Activated CD4-positive, CD25-positive, alpha-beta regulatory T cell (primary cell): ENCODE data around the gene TRAT1.
"Not testable (repeated sequence)": the region's sequence is repeated elsewhere in the genome, so short reads cannot be mapped to it uniquely, and the experiment has no call there.

Source experiments
- DNase-seq, 4 experiments: peaks; one replicate each; lab custom pipeline; 2025; lab: John Stamatoyannopoulos, UW

TRAT1 gene, protein sequence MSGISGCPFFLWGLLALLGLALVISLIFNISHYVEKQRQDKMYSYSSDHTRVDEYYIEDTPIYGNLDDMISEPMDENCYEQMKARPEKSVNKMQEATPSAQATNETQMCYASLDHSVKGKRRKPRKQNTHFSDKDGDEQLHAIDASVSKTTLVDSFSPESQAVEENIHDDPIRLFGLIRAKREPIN

DNA sequence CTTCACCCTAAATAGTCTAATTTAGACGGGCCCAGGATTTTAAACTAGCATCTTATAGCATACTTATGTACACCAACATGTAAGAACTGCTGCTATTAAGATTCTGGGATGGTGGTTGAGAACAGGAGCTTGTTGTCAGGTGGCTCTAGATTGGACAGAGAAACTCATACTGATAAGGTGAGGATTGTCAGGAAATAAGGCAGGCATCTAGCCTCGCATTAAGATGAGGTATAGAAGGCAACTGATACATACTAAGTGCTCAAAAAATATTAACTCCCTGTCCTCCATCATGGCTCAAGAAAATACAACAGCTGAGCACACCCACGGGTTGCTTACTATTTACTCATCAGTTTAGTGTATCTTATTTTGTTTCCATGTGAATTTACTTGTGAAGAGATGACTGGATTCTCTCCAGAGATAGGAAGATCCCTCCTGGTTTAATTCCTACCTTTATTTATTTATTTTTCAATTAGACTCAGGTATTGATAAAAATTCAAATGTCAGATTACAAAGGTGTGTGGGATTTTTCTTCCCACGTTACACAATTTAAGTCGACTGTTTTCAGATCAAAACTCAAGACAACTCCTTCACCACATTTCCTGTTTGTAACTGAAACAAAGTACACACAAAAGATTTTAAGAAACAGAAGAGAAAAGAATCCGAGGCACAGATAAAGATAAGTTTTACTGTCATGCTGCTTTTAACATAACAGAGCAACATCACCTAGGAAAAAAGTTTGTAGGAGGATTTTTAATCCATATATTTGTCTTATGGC lies at the start of gene TRAT1:
Gene TRAT1, plus strand, starts transcription at position 664 of the 775 bp plus-strand sequence. CDS start 142 bp downstream, outside the sequence.
- DNase-seq, result no peak

DNA sequence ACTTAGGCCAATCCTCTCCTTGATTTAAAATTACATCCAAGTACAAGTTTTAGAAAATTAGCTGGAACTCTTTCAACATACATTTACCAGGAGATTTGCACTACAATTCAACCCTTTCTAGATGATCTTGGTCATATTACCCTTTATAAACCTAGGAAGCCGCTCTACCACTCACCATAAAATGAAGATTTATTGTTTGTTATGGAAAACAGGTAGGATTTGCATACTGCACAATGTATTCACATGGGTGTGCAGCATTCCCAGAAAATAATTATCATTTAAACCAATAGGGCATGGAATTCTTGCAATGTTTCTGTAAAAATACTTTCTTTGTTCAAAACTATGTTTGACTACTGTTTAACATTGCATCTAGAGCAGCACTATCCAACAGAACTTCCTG lies 46.9 kb upstream of the TRAT1 start:
- no peak for DNase-seq

DNA sequence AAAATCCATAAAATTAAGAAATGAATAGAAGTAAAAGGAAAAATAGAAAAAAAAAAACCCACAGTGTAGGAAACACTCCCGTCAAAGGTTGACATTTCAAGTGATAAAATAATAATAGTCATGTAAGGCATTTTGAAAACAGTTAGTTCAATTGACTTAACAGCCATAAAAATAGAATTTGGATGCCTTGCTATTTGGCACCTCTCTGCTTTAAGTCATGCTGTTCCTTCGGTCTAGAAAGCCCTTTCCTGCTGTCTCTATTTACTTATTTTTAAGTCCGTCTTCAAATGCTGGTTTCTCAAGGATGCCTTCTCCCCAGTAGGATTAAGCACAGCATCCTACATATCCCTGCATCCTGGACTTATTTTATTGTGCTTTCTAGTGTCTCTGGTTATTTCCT lies 43.1 kb upstream of the TRAT1 start:
- DNase-seq, result no peak

DNA sequence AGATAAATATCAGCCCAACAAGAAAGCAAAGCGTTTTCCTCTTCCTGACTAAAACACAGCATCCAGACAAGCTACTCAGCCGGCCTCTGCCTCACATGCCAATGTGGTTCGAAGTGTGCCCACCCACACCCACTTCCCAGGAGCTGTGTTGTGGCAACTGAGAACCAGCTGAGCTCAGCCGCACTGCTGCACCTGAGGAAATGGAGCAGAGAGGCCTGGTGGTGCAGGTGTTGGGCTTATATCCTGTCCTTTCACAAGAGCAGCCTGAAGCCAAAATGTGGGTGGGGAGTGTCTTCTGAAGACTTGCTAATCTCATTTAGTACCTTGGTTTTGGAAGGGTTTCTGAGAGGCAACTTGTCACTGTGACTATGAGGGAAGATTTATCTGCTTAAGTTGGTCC lies 42.4 kb upstream of the TRAT1 start:
- DNase-seq, result no peak

DNA sequence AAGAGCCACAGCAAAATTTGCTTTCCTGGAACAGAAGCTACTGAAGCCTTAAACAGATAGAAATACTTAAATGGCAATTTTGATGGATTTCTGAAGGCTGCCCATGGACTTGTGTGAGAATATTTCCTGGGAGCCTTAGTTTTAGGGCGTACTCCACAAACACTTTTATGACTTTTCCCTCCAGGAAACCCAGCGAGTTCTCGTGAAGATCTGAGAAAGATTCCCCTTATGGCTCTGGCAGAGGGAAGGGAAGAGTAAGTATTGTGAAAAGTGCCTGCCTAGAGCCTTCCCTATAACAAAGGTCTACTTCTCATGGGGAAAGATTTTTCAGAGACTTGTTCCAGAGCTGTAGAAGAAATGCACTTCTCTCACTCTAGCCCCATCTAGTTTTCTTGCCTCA lies 31.1 kb upstream of the TRAT1 start:
- DNase-seq, result no peak

DNA sequence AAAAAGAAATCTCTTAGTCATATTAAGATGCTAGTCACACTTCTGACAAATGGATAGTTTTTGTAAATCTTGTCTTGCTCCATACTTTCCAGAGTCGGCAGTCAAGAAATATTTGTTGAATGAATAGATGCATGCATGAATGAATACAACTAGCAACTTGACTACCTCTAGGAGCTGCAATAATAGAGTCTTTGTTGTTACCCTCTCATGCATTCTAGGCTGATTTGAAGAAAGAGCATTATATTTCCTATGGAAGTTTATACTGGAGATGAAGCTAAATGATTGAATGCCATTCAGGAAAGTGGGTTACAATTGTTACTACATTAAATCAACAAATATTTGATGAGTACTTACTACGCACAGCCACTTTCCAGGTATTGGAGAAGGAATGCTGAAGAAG lies 18.1 kb upstream of the TRAT1 start:
- no peak for DNase-seq

DNA sequence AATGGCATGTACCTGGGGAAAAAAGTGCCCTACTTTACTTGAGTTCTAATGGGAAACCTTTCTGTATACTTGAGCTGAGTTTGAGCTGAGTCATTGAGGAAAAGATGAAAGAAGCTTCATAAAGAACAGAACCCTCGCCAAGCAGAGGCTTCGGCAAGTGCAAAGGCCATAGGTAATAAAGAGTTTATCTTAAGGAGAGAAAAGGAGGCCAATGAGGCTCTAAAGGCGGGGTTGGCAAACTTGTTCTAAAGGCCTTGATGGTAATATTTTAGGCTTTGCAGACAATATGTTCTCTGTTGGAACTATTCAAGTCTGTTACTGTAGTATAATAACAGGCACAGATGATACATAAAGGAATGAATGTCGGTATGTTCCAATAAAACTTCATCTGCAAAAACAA lies 17.6 kb upstream of the TRAT1 start:
- no peak for DNase-seq

DNA sequence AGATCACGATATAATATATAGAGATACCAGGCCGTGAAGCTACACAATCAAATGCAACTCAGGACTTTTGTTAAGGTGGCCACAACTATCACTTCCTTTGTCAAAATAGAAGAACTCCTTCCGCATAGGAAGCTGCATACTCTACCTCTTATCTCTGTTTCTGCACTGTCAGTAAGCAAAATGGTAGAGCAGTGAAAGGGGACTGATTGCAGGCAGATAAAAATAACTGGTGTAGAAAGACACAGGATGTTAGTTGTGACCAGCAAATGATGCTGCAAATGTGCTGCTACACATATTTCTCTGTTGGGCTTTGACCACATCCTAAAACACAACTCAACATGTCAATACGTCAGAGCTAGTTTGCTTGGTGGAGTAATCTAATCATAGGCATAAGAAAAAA lies 16.3 kb upstream of the TRAT1 start:
- no peak for DNase-seq

DNA sequence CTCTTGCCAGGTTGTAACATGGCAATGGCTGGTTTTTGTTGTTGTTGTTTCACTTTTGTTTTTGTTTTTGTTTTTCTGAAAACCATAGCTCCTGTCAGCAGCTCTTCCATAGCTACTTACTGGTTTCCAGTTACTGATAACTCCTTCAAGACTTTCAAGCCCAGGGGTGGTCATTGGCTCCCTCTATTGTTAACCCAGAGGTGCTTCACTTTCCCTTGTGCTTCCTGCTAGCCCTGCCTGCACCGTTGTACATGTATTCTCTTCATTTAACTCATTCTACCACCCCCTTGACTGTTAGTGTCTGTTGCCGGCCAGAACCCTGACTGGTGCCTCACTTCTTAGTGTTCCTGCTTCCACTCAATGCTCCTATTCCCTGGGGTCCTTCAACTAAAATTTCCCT lies 4.2 kb upstream of the TRAT1 start:
- DNase-seq, result peak in 3 of 4 experiments; percentile 6 to 14 (median 9)

DNA sequence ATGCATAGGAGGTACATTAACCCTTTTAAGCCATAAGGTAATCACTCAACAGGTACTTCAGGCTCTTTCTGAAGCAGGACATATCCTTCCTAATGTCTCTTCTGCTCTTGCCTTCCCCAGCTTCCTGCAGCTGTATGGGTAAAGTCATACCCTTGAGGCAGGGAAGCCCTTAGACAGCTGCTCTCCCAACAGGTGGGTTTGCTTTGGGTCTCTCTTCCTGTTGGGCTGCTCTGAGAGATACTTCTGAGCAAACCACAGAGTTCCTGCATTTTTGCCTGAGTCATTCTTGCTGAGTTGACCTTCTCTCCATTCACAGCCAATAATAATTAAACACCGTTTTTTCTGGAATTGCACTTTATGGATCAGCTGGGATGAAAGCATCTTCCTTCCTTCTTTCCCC lies 2.0 kb upstream of the TRAT1 start:
- DNase-seq, result no peak

DNA sequence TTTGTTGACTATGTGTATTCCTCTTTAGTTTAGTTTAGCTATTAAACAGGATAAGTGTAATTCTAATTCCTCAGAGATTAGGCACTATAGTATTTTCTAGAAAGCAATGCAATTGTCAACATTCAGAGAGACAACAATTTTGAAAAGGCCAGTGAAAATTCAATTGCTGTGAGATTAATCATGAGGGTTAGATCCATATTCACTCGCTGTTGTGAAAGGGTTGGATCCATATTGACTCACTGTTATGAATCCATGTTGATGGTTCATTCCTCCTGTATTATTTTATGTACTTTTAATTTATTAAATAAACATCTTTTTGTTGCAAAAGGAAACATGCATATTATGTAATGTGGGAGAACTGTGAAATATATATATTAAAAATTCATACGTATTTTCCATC lies 641 bp downstream of the TRAT1 start:
- DNase-seq, result no peak

DNA sequence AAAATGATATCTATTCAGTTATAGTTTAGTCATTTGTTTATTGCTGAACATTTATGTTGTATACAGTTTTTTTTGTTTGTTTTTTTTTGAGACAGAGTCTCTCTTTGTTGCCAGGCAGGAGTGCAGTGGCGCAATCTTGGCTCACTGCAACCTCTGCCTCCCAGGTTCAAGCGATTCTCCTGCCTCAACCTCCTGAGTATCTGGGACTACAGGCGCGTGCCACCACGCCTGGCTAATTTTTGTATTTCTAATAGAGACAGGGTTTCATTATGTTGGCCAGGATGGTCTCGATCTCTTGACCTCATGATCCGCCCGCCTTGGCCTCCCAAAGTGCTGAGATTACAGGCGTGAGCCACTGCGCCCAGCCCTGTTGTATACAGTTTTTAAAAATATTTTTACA lies 1.2 kb downstream of the TRAT1 start:
- DNase-seq, result not testable (repeated sequence)

DNA sequence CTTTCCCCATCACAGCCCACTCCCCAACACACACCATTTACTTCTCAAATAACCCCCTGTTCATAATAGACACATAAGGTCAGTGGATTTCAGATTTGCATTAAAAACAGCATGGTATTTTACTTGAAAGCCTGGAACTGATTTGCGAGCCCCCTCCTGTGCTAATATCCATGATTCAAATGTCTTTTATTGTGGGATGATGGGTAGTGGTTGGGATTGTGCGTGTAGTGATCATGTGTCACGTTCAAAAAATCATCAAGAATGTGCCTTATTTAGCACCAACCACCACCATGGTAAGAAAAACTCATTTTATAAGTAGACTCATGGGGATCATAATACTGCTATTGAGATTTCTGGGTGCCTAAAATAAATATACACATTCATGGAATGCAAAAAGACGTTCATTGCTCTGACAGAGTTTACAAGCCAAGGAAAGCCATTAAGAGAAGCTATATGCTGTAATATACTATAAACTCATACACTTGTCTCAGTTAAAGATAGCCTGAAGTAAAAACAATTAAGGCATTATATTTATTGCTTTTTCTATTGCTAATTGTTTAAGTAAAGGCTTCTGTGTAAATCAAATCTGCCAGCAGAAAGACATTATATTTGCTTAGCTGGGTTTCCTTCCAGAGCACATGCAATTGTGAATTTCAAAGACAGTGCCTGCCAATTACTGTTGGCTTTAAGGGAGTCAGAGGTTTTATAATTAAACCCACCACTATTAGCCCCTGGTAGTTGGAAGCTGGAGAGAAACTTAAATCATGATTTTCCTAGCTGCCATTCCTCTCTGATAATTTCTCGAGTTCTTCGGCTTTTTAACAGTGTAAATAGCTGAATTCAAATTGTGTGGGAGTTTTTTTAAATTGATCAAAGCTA lies 4.0 kb downstream of the TRAT1 start:
- DNase-seq, result no peak

DNA sequence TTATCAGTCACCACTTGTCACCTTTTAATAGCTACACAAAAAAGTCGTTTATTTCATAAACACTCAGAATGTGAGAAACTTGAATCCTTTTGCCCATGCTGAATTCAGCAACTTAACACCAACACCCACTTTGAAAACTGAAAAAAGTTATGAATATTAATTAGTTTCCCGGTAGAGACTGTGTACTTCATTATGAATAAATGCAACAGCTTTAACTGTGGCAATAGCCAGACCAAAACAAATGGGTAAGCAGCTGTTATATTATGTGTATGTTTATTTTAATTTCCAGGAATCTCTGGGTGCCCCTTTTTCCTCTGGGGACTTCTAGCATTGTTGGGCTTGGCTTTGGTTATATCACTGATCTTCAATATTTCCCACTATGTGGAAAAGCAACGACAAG lies 7.8 kb downstream of the TRAT1 start:
- no peak for DNase-seq

DNA sequence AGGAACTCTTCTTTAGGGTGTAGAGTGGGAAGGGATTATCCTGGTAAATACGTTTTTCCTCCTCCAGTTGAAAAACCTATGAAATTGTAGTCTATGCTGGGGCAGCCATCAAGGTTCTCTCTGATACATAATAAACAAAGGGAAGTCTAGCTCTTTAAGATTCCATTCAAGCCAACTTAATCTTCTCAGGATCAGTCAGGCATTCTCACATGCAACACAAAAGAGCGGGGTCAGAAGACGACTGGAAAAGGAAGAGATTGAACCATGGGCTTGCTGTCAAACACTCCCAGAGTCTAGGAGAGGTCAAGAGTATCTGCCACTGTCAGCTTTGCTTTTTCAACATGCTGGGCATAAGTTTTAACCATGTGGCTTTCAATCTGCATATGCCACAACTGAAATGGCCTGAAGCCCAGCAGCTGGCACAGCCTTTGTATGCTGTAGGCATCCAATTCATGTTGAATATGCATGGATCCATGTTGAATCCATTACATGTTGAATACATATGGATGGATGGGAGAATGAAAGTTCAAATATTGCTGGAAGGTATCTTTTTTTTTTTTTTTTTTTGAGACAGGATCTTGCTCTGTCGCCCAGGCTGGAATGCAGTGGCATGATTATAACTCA lies 8.5 kb downstream of the TRAT1 start:
- DNase-seq, result no peak

DNA sequence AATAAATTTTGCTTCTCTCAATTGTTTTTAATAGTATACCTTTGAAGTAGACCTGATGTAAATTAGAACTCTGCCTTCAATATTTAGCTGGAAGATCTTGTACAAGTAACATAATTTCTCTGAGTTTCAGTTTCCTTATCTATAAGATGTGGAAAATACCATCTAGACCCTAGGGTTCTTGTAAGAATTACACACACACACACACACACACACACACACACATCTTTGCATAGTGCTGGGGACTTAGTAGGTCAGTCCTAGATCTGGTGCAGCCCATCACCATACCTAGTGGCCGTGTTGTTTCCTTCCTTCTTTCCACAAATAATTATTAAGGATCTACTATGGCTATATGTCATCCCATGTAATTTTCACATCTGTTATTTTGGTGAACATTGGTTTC lies 11.0 kb downstream of the TRAT1 start:
- no peak for DNase-seq

DNA sequence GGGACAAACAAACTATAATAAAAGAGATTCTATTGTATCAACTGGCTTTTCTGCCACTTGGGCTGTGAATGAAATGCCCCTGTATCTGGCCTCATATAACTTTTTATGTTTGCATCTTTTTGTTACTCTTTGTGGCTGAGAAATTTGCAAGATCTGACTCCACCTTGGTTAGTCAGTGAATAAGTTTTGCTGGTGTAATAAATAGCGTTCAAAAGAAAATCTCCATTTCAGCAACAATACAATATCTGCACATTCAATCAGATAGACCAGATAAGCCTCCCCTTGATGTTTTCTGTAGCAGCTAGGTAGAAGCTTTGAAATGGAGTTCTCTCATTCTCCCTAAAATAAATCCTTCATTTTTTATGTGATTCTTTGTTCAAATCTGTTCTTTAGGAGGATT lies 12.0 kb downstream of the TRAT1 start:
- DNase-seq, result no peak

DNA sequence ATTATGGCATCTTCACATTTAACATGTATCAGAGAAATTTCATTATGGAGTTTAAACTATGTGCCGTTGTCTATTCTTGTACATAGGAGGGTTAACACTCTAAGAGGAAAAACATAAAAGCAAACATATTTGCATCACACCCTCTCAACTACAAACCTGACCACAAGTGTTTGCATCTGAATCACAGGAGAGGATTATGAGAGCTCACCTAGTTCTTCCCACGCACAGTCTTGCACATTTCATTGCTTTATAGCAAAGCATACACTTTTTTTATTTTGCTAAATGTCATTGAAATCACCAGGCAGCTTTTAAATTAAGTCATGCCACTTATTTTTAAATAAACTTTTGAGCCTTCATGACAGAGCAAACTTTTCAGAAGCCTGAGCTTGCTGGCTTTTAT lies 12.5 kb downstream of the TRAT1 start:
- no peak for DNase-seq

DNA sequence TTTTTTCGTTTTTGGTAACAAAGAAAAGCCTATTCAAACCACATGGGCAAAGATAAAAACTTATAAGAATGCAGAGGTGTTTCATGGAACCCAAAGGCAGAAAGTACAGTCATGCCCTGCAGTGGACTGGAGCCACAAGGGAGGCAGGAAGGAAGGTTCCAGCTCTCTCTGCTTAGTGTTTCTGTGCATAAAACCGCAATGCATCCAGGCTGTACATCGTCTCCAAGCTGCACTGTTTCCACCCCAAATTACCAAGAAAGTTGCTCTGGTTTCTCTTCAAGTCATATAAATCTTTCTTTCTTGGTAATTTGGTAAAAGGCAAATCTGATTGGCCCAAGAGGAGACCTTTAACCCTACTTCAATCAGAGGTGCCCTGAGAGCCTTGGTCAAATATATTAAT lies 15.8 kb downstream of the TRAT1 start:
- DNase-seq, result no peak

DNA sequence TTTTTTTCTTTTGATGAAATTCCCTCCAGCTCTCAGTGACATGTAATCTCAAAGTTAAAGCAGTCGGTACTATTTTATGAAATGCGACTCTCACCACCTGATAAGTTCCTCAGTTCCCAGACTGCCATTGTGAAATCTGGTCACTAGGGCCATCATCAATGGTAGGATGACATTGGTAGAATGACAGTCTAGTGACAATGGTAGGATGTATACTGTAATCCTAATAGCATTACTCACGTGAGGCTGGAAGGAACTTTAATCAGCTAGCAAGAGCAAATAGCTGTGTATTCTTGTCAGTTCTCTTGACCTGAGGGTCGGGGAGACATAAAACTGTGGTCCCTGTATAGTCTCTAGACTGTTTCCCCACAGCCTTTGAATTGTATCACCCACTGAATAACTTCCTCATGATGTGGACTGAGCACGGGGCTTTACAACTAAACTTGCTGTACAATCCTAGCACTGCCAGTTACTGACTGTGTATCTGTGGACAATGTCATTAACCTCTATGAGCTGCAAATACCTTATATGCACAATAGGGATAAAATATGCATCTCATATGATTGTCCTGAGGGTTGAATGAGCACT lies 23.2 kb downstream of the TRAT1 start:
- no peak for DNase-seq

DNA sequence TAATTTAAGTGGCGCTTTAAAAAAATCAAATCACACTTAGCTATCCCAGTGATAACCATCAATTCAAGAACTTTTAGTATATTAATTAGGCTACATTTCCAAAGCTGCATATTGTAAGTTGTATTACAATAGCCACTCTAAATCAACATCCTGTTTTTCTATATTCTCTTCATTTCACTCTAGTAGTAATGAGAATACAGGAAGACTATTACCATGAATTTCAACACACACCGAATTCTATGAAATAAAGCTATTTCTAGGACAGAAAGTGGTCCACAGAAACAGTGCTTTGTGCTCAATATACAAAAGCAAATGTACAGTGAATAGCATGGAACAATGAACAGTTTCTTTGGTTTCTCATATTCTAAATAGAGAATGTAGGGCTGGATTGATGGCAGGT lies 24.6 kb downstream of the TRAT1 start:
- DNase-seq, result no peak

DNA sequence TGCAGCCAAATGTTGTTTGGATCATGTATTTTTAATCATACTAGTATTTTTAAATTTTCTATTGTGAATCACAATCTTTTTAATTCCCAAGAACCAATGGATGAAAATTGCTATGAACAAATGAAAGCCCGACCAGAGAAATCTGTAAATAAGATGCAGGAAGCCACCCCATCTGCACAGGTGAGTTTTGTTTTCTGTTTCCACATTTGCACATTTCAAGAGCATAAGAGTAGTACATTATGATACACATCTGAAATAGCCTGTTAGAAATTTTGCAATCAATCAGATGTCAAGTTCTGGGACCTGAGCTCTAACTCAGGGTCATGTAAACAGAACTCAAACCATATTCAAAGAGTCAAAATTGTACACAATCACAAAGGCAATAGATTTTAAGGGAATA lies 26.5 kb downstream of the TRAT1 start:
- no peak for DNase-seq
